IMR-90 (cell line): ENCODE data around the gene KRT73. TPM values are rescaled to one million over a fixed set of nuclear protein-coding genes. Genes with fewer than 3 reads are reported as not detected.

Source experiments
- ATAC-seq: fragments of 200-7000 bp; cut with Tn5 transposase; 2 replicates; pipeline ENCODE4 v1.9.1; 2020; ENCODE audit warnings: low read depth, mild to moderate bottlenecking, moderate library complexity
- BruUV-seq: library from RNA; stranded (reverse); fragments of 400-500 nt; replicated peaks from 2 replicates; lab custom pipeline; 2021; lab: Mats Ljungman, UMichigan
- CTCF ChIA-PET: fragments of 300-600 bp; formaldehyde crosslinking; extraction: SDS; loops from one replicate; lab custom pipeline; 2021; ENCODE audit warnings: antibody characterized with exemption; lab: Yijun Ruan, JAX
- POLR2A ChIA-PET: fragments of 300-600 bp; sonication (Branson Sonifier 250); formaldehyde crosslinking; loops from one replicate; lab custom pipeline; 2022; ENCODE audit warnings: antibody characterized with exemption; ENCODE audit not compliant: unreplicated experiment; lab: Charles Lee
- DNase-seq: peaks from one replicate; pipeline ENCODE4 v3.0.0; 2013
- H2AFZ ChIP-seq: replicated peaks from 2 replicates; pipeline ENCODE3; 2013; ENCODE audit warnings: low read length, mild to moderate bottlenecking; ENCODE audit not compliant: poor library complexity
- H2AK5ac ChIP-seq: 2 replicates; pipeline ENCODE4 v1.6.1; 2013; ENCODE audit warnings: low read depth, low read length, inconsistent platforms
- H2AK9ac ChIP-seq: replicated peaks from 2 replicates; pipeline ENCODE3; 2013; ENCODE audit warnings: mild to moderate bottlenecking, low read depth, low read length, moderate library complexity; ENCODE audit not compliant: poor library complexity
- H2BK120ac ChIP-seq: 2 replicates; pipeline ENCODE4 v1.6.1; 2013; ENCODE audit warnings: low read depth, low read length, inconsistent platforms
- H2BK15ac ChIP-seq: 3 replicates; pipeline ENCODE4 v1.6.1; 2013; ENCODE audit warnings: low read depth, low read length, inconsistent platforms
- H2BK20ac ChIP-seq: 2 replicates; pipeline ENCODE4 v1.6.1; 2013; ENCODE audit warnings: low read depth, mild to moderate bottlenecking, inconsistent platforms, low read length, moderate library complexity
- H2BK5ac ChIP-seq: 2 replicates; pipeline ENCODE4 v1.6.1; 2013; ENCODE audit warnings: mild to moderate bottlenecking, low read depth, low read length, inconsistent platforms; ENCODE audit not compliant: poor library complexity, severe bottlenecking
- H3K14ac ChIP-seq: replicated peaks from 2 replicates; pipeline ENCODE4 v1.6.1; 2013; ENCODE audit warnings: low read depth, low read length, inconsistent platforms
- H3K18ac ChIP-seq: 2 replicates; pipeline ENCODE4 v1.6.1; 2013; ENCODE audit warnings: low read depth, low read length, control low read depth
- H3K23ac ChIP-seq: 2 replicates; pipeline ENCODE4 v1.6.1; 2013; ENCODE audit warnings: low read depth, low read length, inconsistent platforms
- H3K27ac ChIP-seq: 2 replicates; pipeline ENCODE4 v1.5.1; 2013; ENCODE audit warnings: mild to moderate bottlenecking, control low read depth, low read length; ENCODE audit not compliant: insufficient read depth
- H3K27me3 ChIP-seq: 2 replicates; pipeline ENCODE4 v1.6.1; 2013; ENCODE audit warnings: low read length; ENCODE audit not compliant: control insufficient read depth, insufficient read depth
- H3K36me3 ChIP-seq: 2 replicates; pipeline ENCODE4 v1.6.1; 2013; ENCODE audit warnings: low read length, mixed read lengths; ENCODE audit not compliant: control insufficient read depth, insufficient read depth
- H3K4ac ChIP-seq: 2 replicates; pipeline ENCODE4 v1.6.1; 2013; ENCODE audit warnings: low read depth, low read length, inconsistent platforms
- H3K4me1 ChIP-seq: 2 replicates; pipeline ENCODE4 v1.6.1; 2013; ENCODE audit warnings: low read length, mixed read lengths; ENCODE audit not compliant: control insufficient read depth, insufficient read depth
- H3K4me2 ChIP-seq: 2 replicates; pipeline ENCODE4 v1.6.1; 2013; ENCODE audit warnings: low read depth, mild to moderate bottlenecking, control low read depth, low read length, moderate library complexity
- H3K4me3 ChIP-seq: 2 replicates; pipeline ENCODE4 v1.5.1; 2013; ENCODE audit warnings: low read depth, mild to moderate bottlenecking, control low read depth, low read length, moderate library complexity; ENCODE audit not compliant: insufficient read depth
- H3K56ac ChIP-seq: 2 replicates; pipeline ENCODE4 v1.6.1; 2013; ENCODE audit warnings: low read length, inconsistent platforms; ENCODE audit not compliant: insufficient read depth; ENCODE audit errors: extremely low read depth
- H3K79me1 ChIP-seq, 2 experiments: 2 replicates each; pipeline ENCODE4 v1.6.1; 2013; ENCODE audit warnings: low read length in 2 of 2, inconsistent platforms in 1 of 2, low read depth in 1 of 2
- H3K9ac ChIP-seq: 2 replicates; pipeline ENCODE4 v1.6.1; 2013; ENCODE audit warnings: low read depth, low read length, control low read depth
- H3K9me1 ChIP-seq: 2 replicates; pipeline ENCODE4 v1.6.1; 2013; ENCODE audit warnings: low read length, inconsistent platforms; ENCODE audit not compliant: insufficient read depth
- H3K9me3 ChIP-seq: 2 replicates; pipeline ENCODE4 v1.6.1; 2013; ENCODE audit warnings: low read length; ENCODE audit not compliant: control insufficient read depth, insufficient read depth
- H4K20me1 ChIP-seq: 2 replicates; pipeline ENCODE4 v1.6.1; 2013; ENCODE audit warnings: low read length, inconsistent platforms; ENCODE audit not compliant: insufficient read depth
- H4K5ac ChIP-seq: 2 replicates; pipeline ENCODE4 v1.6.1; 2013; ENCODE audit warnings: mild to moderate bottlenecking, low read depth, low read length, control low read depth
- H4K8ac ChIP-seq, 2 experiments: 2 replicates each; pipeline ENCODE4 v1.6.1; 2013; ENCODE audit warnings: low read depth in 2 of 2, low read length in 2 of 2, control low read depth in 1 of 2, inconsistent platforms in 1 of 2
- H4K91ac ChIP-seq: 2 replicates; pipeline ENCODE4 v1.6.1; 2013; ENCODE audit warnings: low read depth, low read length, inconsistent platforms; ENCODE audit not compliant: insufficient read depth
- CTCF ChIP-seq: conservative IDR thresholded peaks from 2 replicates; pipeline ENCODE4 v1.5.1; 2012; ENCODE audit warnings: mild to moderate bottlenecking, low read depth, low read length, improper control_type of control experiment
- MXI1 ChIP-seq: IDR thresholded peaks from 2 replicates; pipeline ENCODE4 v1.6.1; 2012; ENCODE audit warnings: low read depth, mild to moderate bottlenecking, low read length, moderate library complexity, borderline replicate concordance
- RAD21 ChIP-seq: IDR thresholded peaks from 2 replicates; pipeline ENCODE4 v1.6.1; 2012; ENCODE audit warnings: low read length, improper control_type of control experiment
- RCOR1 ChIP-seq: IDR thresholded peaks from 2 replicates; pipeline ENCODE4 v1.6.1; 2012; ENCODE audit warnings: mild to moderate bottlenecking, low read length, improper control_type of control experiment; ENCODE audit not compliant: insufficient replicate concordance
- USF2 ChIP-seq: fragments of 150-350 bp; IDR thresholded peaks from 2 replicates; pipeline ENCODE4 v1.6.1; 2017; ENCODE audit warnings: mild to moderate bottlenecking, antibody characterized with exemption, low read length, low read depth
- WGBS, 2 experiments: methylation state at CpG; one replicate each; pipeline versions ENCODE4 v1.1.5 to v1.1.7; 2013; ENCODE audit warnings: missing lambda C conversion rate in 2 of 2; ENCODE audit not compliant: insufficient read length in 1 of 2; ENCODE audit errors: extremely low coverage in 2 of 2; 5-methylcytosine and 5-hydroxymethylcytosine counted together
- dilution Hi-C: fragments of 300-500 bp; cut with HindIII; formaldehyde crosslinking; loops from one replicate; pipeline ENCODE4 v1.14.3; 2018; ENCODE audit warnings: low sequenced_read_pairs; ENCODE audit not compliant: unreplicated experiment
- in situ Hi-C: fragments of 300-500 bp; cut with MboI; formaldehyde crosslinking; loops from 3 replicates; pipeline ENCODE4 v1.14.3; 2019; ENCODE audit warnings: low sequenced_read_pairs, inconsistent platforms, mixed read lengths
- intact Hi-C: fragments of 100-400 bp; cut with micrococcal nuclease; formaldehyde crosslinking; loops from 2 replicates; pipeline ENCODE4 v1.10.0; 2022
- polyA plus RNA-seq, 3 experiments: library from polyadenylated mRNA; depleted of rRNA; stranded (reverse); fragments of >200 nt; gene quantifications; 2 replicates each; pipeline ENCODE4 v1.2.3, GENCODE V29; 2012; ENCODE audit warnings: low replicate concordance in 1 of 3
- total RNA-seq: library from RNA; depleted of rRNA; stranded (reverse); fragments of >200 nt; gene quantifications from 2 replicates; pipeline ENCODE4 v1.2.3, GENCODE V29; 2012

Gene KRT73
- total and polyA plus RNA-seq, 2 of the 4 experiments (the other 2 are of a cell fraction): not detected

DNA sequence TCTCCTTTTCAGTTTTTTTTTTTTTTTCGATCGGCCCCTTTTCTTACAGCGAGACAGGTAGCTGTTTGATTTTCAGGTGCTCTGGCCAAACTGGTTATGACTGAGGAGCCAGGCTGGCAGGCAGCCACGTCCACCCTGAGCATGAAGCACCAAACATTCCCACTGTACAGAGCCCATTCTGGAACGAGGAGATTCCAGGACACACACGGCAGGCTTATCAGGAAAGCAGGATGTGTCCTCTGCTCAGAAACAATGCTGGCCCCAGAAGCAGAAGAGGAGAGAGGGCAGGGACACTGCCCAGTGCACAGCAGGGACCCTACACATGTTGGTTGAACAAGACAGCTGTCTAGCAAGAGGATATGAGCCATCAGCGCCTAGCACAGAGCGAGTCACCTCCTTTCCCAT lies 37.4 kb upstream of the KRT73 start:
- Histone ChIP-seq H3K9me3 (no peaks in the 10 kb centered on the region), H4K5ac (no peak overlapping the region), H3K36me3 (no peaks in the 10 kb centered on the region), H3K4me2 (no peak overlapping the region), H3K79me1 (no peaks in the 10 kb centered on the region), H3K27me3 (peaks cover 16% of the 10 kb centered on the region), H2AK9ac (no peak overlapping the region), H4K20me1 (no peaks in the 10 kb centered on the region), H3K4me3 (no peak overlapping the region), H2AFZ (no peak overlapping the region), H3K9ac (no peak overlapping the region), H3K18ac (no peak overlapping the region), H2AK5ac (no peak overlapping the region), H2BK15ac (no peak overlapping the region), H3K23ac (no peak overlapping the region), H4K8ac (no peak overlapping the region), H3K4me1 (no peaks in the 10 kb centered on the region), H3K9me1 (no peaks in the 10 kb centered on the region), H4K91ac (no peak overlapping the region), H3K14ac (no peak overlapping the region), H3K27ac (no peak overlapping the region), H3K4ac (no peak overlapping the region), H2BK120ac (no peak overlapping the region), H2BK5ac (no peak overlapping the region), H3K56ac (no peak overlapping the region), H2BK20ac (no peak overlapping the region)
- ATAC-seq (no peak), DNase-seq (no peak)
- no peak for TF ChIP-seq CTCF
- TF ChIP-seq RCOR1: no peak
- no peak for TF ChIP-seq RAD21
- no peak for TF ChIP-seq USF2
- no peak for TF ChIP-seq MXI1
- intact Hi-C loops: no loop called here
- ChIA-PET CTCF (no interaction called here), POLR2A (no interaction called here)
- WGBS, 2 experiments: 12% methylated on average over 3 of the region's 8 CpGs; no CpG with 5 or more reads in 1 of the 2 experiments
- in situ Hi-C loops: no loop called here
- no TSS peak for BruUV-seq
- dilution Hi-C loops: no loop called here
